Suprapubic skin (tissue), 4 donors: ENCODE results near the gene PNLIPRP1.

Source experiments
- CTCF ChIP-seq, 2 donors: fragments of 200-600 bp in 1 of 2; fragments of 450-650 bp in 1 of 2; sonication (generic) in 1 of 2; IDR thresholded peaks; one replicate each; pipeline ENCODE4 v1.5.1; 2016 to 2019; ENCODE audit warnings: antibody characterized with exemption in 2 of 2, mild to moderate bottlenecking in 1 of 2, moderate library complexity in 1 of 2
- EP300 ChIP-seq: sonication (generic); formaldehyde crosslinking; IDR thresholded peaks from one replicate; pipeline ENCODE4 v1.6.1; 2017; ENCODE audit warnings: antibody characterized with exemption
- POLR2A ChIP-seq, 2 donors: fragments of 450-650 bp; IDR thresholded peaks; one replicate each; pipeline ENCODE4 v1.6.1; 2017; ENCODE audit warnings: antibody characterized with exemption in 2 of 2, mild to moderate bottlenecking in 2 of 2, moderate library complexity in 2 of 2
- POLR2AphosphoS5 ChIP-seq, 3 donors: sonication (generic); formaldehyde crosslinking; IDR thresholded peaks; one replicate each; pipeline ENCODE4 v1.6.1; 2017; ENCODE audit warnings: antibody characterized with exemption in 3 of 3

- no peak for TF ChIP-seq CTCF (IDR thresholded peaks at IDR 0.05)
- TF ChIP-seq POLR2A (IDR thresholded peaks at IDR 0.05) = no peak
- TF ChIP-seq POLR2AphosphoS5 (IDR thresholded peaks at IDR 0.05) = no peak
- no peak for TF ChIP-seq EP300
Measured at GRCh38 chr10:116648903-116649302, 58.1 kb downstream of the PNLIPRP1 start.
